ENCODE data around the gene NBAS. TPM values are rescaled to one million over a fixed set of nuclear protein-coding genes. Genes with fewer than 3 reads are reported as not detected.

Gene NBAS
- total and polyA plus RNA-seq, 2 of the 4 experiments (the other 2 are of a cell fraction): 22.3 to 105 TPM

DNA sequence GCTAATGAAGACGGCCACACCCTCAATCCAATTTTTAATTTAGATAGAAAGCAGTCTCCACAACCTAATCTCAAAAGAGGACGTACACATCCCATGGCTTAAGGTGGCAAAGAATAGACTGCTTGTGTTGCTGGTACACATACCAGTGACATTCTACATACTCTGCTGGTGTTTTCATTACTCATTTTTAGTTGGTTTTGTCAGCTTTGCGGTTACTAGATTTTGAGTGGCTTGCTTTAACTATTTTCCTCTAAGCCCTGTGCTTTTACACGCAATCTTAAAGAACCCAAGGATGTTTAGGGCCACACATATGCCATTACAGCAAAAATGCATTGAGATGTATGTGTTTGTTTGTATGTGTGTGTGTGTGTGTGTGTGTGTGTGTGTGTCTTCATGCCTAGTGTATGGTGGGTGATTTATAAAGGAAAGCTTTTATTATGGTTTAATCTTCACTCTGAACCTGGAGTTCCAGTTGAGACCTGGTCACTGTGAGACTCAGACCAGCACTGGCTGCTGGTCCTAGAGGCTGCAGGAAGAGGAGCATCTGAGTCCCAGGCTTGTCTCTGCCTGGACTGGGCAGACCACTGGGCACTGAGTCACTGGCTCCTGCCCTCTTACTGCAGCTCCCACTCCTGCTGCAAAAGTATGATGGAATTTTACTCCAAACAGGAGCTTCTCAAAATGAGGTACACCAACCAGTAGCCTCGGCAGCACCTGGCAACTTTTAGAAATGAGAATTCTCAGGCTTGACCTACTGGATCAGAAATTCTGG, 415.9 kb downstream of the NBAS start:
- no peak overlapping the region for H4K8ac ChIP-seq (ENCODE audit: low read depth in 2 of 2, low read length in 2 of 2)
- TF ChIP-seq MXI1 (IDR thresholded peaks at IDR 0.05; ENCODE audit: borderline replicate concordance, low read depth, low read length) (no peak), MAZ (IDR thresholded peaks at IDR 0.05; ENCODE audit: borderline replicate concordance, low read depth, low read length) (no peak)
- H3K9me1 ChIP-seq (ENCODE audit: insufficient read depth, low read length): peaks cover 4% of the 10 kb centered on the region; the same call in 1 of the 2 replicates
- no peak overlapping the region for H4K5ac ChIP-seq (ENCODE audit: low read depth, low read length)
- H3K4me2 ChIP-seq (ENCODE audit: low read depth, low read length): no peak overlapping the region
- H3K4me1 ChIP-seq (ENCODE audit: control insufficient read depth, insufficient read depth, low read length): no peaks in the 10 kb centered on the region
- H2AFZ ChIP-seq (replicated peaks; ENCODE audit: low read length, poor library complexity): no peak overlapping the region
- no peak overlapping the region for H3K56ac ChIP-seq (ENCODE audit: extremely low read depth, insufficient read depth, low read length)
- intact Hi-C loops (cut with micrococcal nuclease) (no loop called here), in situ Hi-C loops (cut with MboI; ENCODE audit: low sequenced_read_pairs) (no loop called here), dilution Hi-C loops (cut with HindIII; ENCODE audit: low sequenced_read_pairs, unreplicated experiment) (no loop called here)
- POLR2A ChIA-PET (ENCODE audit: unreplicated experiment): no interaction called here
- no peak overlapping the region for H2AK9ac ChIP-seq (replicated peaks; ENCODE audit: low read depth, low read length, poor library complexity)
- H3K23ac ChIP-seq (ENCODE audit: low read depth, low read length): no peak overlapping the region
- H3K14ac ChIP-seq (replicated peaks; ENCODE audit: low read depth, low read length): no peak overlapping the region
- H4K20me1 ChIP-seq (ENCODE audit: insufficient read depth, low read length): no peaks in the 10 kb centered on the region
- H3K36me3 ChIP-seq (ENCODE audit: control insufficient read depth, insufficient read depth, low read length): no peaks in the 10 kb centered on the region
- H2BK120ac ChIP-seq (ENCODE audit: low read depth, low read length): no peak overlapping the region
- no peak overlapping the region for H3K9ac ChIP-seq (ENCODE audit: low read depth, low read length)
- ATAC-seq (ENCODE audit: low read depth): peak; percentile 49
- H3K27me3 ChIP-seq (ENCODE audit: control insufficient read depth, insufficient read depth, low read length): no peaks in the 10 kb centered on the region
- H3K79me1 ChIP-seq (ENCODE audit: low read depth in 1 of 2, low read length in 2 of 2): no peaks in the 10 kb centered on the region
- no peaks in the 10 kb centered on the region for H3K9me3 ChIP-seq (ENCODE audit: control insufficient read depth, insufficient read depth, low read length)
- BruUV-seq (replicated peaks): no TSS peak
- no peak overlapping the region for H3K4me3 ChIP-seq (ENCODE audit: insufficient read depth, low read depth, low read length)
- CTCF ChIA-PET: no interaction called here
- no peak overlapping the region for H4K91ac ChIP-seq (ENCODE audit: insufficient read depth, low read depth, low read length)
- no CpG with 5 or more reads among the region's 5 CpGs for WGBS, 2 experiments (ENCODE audit: extremely low coverage in 2 of 2, insufficient read length in 1 of 2)
- no peak overlapping the region for H2BK15ac ChIP-seq (ENCODE audit: low read depth, low read length)
- DNase-seq: no peak
- H3K4ac ChIP-seq (ENCODE audit: low read depth, low read length): no peak overlapping the region
- no peak overlapping the region for H2AK5ac ChIP-seq (ENCODE audit: low read depth, low read length)
- H3K27ac ChIP-seq (ENCODE audit: insufficient read depth, low read length): no peak overlapping the region
- no peak overlapping the region for H2BK5ac ChIP-seq (ENCODE audit: low read depth, low read length, poor library complexity, severe bottlenecking)
- H3K18ac ChIP-seq (ENCODE audit: low read depth, low read length): no peak overlapping the region
- H2BK20ac ChIP-seq (ENCODE audit: low read depth, low read length): no peak overlapping the region

All from IMR-90 (cell line).